HK-2 (cell line): ENCODE data around the gene BEND7.
A peak's percentile ranks its signal among the peaks of the same experiment; 100 is the strongest.
"Not testable (repeated sequence)": the region's sequence is repeated elsewhere in the genome, so short reads cannot be mapped to it uniquely, and the experiment has no call there.

Experiments
- DNase-seq: peaks from one replicate; pipeline ENCODE4 v3.0.0-alpha.2; 2018; ENCODE audit not compliant: unreplicated experiment

Gene BEND7, protein sequence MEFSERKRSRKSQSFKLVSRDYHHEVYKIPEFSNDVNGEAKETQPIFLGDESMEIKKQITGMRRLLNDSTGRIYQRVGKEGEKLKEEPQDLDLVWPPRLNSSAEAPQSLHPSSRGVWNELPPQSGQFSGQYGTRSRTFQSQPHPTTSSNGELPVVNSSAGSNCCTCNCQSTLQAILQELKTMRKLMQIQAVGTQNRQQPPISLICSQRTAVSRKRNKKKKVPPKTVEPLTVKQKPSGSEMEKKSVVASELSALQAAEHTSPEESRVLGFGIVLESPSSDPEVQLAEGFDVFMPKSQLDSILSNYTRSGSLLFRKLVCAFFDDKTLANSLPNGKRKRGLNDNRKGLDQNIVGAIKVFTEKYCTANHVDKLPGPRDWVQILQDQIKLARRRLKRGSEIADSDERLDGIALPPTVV

GRCh38 chr10:13528875-13529713, at the start of gene BEND7:
Gene BEND7, minus strand, starts transcription at chr10:13529014. Its CDS starts 481 bp downstream, at chr10:13528533.
- no peak for DNase-seq

GRCh38 chr10:13573960-13574359, 45.1 kb upstream of the BEND7 start:
- no peak for DNase-seq

DNA sequence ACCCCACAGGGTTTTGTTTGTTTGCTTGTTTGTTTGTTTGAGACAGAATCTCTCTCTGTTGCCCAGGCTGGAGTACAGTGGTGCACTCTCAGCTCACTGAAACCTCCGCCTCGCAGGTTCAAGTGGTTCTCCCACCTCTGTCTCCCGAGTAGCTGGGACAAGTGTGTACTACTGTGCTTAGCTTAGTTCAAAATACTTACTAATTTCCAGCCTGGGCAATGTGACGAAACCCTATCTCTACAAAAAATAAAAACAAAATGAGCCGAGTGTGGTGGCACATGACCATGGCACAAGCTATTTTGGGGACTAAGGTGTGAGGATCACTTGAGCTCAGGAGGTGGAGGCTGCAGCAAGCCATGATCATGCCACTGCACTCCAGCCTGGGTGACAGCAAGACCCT, 42.7 kb upstream of the BEND7 start:
- DNase-seq: no peak

DNA sequence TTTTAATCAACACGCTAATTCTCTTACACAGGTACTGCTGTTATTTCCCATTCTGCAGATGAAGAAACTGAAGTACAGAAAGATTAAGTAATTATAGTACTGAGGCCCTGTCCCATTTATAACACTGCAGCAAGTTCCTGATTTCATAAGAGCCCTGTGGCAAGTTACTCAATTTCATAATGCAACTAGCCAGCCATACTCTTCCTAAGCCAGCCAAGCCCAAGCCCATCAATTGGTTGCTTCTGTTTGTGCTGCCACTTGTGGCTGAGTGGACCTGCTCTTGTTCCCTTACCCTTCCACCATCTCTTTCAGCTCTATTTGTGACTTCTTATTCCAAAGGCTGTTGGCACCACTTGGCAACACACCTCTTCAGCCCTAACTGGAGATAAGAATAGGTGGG, 38.2 kb upstream of the BEND7 start:
- DNase-seq: no peak

DNA sequence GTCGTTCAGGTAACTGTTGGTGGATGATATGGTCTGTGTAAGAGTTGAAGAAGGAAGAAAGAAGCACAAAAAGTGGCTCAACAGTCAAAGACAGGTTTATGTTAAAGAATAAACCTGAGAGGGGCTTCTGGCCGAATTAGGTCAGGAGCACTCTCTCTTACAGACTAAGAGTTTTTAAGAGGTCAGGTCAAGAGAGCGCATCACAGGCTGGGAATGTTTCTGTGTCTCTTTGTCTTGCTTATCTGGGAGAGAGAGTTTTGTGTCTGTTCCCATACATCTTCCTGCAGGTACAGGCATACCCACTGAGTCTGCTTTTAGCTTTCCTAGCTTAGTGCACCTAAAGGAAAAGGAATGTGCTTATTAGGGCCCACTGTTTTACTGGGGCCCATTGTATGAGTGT, 35.8 kb upstream of the BEND7 start:
- no peak for DNase-seq

GRCh38 chr10:13563481-13564445, 34.9 kb upstream of the BEND7 start:
- DNase-seq: peak; percentile 63

- peak; percentile 27 for DNase-seq
These were observed 31.8 kb upstream of the BEND7 start for GRCh38 chr10:13560597-13560996.

DNA sequence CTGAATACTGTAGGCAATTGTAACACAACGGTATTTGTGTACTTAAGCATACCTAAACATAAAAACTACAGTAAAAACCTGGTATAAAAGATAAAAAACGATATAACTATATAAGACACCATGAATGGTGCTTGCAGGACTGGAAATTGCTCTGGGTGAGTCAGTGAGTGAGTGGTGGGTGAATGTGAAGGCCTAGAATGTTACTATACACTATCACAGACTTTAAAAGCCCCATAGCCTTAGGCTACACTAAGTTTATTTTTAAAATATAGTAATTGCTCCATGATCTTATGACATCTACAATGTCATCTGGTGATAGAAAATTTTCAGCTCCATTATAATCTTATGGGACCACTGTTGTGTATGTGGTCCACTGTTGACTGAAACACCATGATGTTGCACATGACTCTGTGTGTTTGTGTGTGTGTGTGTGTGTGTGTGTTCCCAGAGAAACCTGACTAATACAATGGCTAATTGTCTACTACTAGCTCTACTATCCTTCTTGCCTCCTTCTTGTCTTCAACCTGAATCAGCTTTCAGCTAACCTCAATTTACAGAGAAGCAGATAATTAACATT, 30.4 kb upstream of the BEND7 start:
- no peak for DNase-seq

DNA sequence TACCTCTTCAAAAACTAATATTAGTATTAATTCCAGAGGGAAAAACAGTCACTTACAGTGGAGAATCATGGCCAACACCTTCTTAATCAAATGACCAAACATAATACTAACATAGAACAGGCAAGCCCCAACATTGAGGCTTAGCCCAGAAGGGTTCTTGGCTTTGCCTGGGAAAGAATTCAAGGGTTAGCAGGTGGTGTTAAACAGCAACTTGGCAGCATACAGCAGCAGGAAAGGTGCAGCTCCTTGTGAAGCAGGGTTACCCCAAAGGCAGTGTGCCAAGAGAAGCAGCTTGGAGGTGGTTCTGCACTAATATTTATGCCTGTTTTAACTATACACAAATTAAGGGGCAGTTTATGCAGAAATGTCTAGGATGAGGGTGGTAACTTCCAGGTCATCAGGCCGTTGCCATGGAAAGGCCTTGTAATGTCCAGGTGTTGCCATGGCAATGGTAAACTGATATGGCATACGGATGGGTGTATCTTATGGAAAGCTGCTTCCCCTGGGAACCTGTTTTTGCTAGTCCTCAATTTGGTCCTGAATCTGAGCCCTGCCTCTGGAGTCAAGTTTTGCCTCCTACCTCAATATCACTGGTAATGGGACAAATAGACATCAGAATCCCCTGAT, 27.2 kb upstream of the BEND7 start:
- DNase-seq: no peak

GRCh38 chr10:13550802-13551201, 22.0 kb upstream of the BEND7 start:
- no peak for DNase-seq

DNA sequence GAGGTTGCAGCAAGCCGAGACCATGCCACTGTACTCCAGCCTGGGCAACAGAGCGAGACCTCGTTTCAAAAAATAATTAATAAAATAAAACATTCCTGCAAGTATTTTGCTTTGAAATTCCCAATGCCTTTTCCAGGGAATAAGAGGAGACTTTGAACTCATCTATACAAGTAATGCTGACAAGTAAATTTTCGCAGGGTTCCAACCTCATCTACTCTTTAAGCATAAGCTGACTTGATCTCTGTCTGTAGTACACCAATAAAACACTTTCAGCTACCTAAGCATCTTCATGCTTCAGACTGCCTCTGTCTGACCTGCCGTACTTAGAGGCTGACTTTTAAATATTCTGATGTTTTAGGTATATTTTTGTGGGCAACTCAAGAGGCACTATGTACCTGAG, 13.7 kb upstream of the BEND7 start:
- DNase-seq: no peak

DNA sequence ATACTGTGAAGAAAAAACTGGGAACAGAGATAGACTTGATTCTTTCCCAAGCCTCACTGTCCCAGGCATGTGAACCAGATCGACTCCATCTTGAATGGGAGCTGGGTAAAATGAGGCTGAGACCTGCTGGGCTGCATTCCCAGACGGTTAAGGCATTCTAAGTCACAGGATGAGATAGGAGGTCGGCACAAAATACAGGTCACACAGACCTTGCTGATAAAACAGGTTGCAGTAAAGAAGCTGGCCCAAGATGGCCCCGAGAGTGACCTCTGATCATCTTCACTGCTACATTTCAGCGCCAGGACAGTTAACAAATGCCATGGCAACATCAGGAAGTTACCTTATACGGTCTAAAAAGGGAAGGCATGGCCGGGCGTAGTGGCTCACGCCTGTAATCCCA, 9.2 kb upstream of the BEND7 start:
- not testable (repeated sequence) for DNase-seq

DNA sequence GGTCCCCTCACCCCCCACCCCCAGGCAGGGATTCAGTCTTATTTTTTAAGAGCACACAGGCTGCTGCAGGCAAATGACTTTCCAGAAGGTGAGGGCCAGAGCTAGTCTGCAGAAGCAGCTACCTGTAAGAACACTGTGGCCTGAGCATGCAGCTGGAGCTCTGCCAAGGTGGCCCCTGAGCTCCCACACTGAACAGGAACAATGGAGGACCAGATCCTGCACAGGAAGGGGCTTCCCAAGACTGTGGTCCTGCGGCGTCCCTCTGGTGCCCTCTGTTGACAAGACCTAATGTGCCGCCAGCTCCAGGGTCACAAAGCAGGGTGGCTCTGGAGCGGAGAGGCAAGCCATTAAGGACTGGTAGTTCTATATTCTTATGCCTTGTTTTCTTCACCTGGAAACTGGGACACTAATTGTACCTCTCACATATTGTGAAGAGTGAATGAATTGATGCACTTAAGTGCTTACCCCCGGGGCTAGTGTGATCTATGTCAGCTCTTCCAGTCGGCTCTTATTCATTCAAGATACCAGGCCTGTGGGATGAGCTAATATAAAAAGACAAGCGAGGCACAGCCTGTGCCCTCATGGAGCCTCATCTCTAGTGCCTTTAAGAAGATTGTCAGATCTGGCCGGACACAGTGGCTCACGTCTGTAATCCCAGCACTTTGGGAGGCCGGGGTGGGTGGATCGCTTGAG, 8.0 kb upstream of the BEND7 start:
- peak; percentile 37 for DNase-seq

GRCh38 chr10:13535346-13535745, 6.5 kb upstream of the BEND7 start:
- no peak for DNase-seq

- no peak for DNase-seq
These were observed 830 bp upstream of the BEND7 start for GRCh38 chr10:13529714-13529973.

- peak; percentile 15 for DNase-seq
These were observed 515 bp downstream of the BEND7 start for GRCh38 chr10:13528123-13528874.

DNA sequence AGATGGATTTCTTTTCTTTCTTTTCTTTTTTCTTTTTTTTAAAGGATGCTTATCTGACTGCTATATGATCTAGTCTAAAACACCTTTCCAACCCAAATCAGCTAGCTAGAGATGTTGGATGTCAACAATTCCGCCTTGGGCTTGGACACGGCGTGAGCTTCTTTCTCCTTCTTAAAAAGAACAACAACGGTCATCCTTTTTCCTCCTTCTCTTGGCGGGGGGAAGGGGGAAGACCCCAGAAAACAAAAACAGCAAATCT, 1.0 kb downstream of the BEND7 start:
- no peak for DNase-seq

DNA sequence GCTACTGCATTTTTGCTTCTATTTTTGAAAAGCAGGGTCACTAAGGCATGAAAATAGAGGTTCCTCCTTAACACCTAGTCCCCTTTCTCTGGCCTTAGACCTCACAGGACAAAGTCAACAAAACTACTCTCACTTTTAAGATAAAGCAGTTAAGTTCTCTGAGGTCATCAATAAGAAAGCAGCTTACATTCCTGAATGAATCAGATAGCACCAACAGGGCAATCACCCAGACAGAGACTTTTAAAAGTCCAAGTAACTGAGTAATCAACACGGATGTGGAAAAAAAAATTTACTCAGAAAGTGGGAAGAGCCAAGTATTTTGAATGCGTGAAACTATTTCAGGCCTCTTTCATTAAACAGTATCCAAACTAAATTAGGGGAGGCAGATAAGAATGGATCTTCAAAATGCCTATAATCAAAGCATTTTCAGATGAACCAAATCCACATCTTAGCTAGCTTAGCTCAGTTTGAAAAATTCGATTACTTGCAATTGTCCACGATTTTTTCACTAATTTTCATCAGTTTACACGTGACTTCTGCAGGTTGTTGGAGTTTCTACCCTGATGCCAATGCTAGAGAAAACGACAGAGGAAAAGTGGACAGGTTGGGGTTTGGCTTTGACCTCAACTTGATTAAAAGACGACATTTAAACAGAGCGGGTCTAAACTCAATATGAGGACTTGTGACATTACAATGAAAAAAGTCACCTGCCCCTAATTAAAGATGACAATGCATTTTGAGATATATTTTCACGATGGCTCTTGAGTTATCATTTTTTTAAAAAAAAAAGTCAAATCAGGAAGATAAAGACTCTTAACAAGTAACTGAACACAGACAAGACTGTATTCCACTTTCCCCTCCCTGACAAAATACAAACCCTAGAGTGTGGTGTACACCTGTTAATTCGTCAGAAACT, 1.6 kb downstream of the BEND7 start:
- no peak for DNase-seq

DNA sequence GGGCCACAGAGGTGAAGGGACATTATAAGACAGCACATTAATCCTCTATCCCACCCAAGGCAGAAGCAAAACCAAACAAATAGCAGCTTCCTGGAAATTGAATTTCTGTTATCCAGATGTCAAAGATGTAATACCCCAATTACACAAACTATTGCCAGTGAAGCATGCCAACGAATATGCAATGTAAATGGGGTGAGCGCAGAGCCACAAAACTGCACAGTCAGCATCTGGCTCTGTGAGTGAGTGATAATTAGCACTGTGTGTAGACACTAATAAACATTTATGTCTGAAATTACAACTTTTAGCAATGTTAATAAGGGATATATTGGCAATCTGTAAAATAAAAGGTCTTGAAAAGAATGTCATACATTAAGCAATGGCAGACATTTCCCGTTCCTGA, 3.2 kb downstream of the BEND7 start:
- no peak for DNase-seq
